GM12864 (cell line): Measurements from ENCODE around the gene ABHD1.

Experiments used
- DNase-seq: peaks from one replicate; pipeline ENCODE4 v3.0.0-alpha.2; 2011; ENCODE audit warnings: low read depth
- H3K4me3 ChIP-seq: 2 replicates; pipeline ENCODE4 v1.5.1; 2011; ENCODE audit warnings: mild to moderate bottlenecking, low read depth, low read length, control low read depth
- CTCF ChIP-seq: IDR thresholded peaks from 2 replicates; pipeline ENCODE4 v1.5.1; 2011; ENCODE audit warnings: low read depth, mild to moderate bottlenecking, moderate library complexity, low read length, control low read depth, inconsistent platforms; ENCODE audit errors: missing control alignments

ABHD1 gene

GRCh38 chr2:27152796-27153464 lies 29.3 kb downstream of the ABHD1 start:
- no peak for TF ChIP-seq CTCF
- no peak overlapping the region for H3K4me3 ChIP-seq
- no peak for DNase-seq

GRCh38 chr2:27154488-27154887 lies 30.9 kb downstream of the ABHD1 start:
- DNase-seq, result no peak
- TF ChIP-seq CTCF, result no peak
- H3K4me3 ChIP-seq, result no peak overlapping the region

- no peak for DNase-seq
- no peak overlapping the region for H3K4me3 ChIP-seq
- no peak for TF ChIP-seq CTCF
These were observed 31.5 kb downstream of the ABHD1 start for GRCh38 chr2:27155069-27155520.

GRCh38 chr2:27158468-27158867 lies 34.9 kb downstream of the ABHD1 start:
- no peak for TF ChIP-seq CTCF
- no peak for DNase-seq
- H3K4me3 ChIP-seq, result no peak overlapping the region

GRCh38 chr2:27159271-27159670 lies 35.7 kb downstream of the ABHD1 start:
- no peak for DNase-seq
- no peak for TF ChIP-seq CTCF
- H3K4me3 ChIP-seq, result no peak overlapping the region

- no peak overlapping the region for H3K4me3 ChIP-seq
- no peak for DNase-seq
- TF ChIP-seq CTCF, result no peak
These were observed 36.6 kb downstream of the ABHD1 start for GRCh38 chr2:27160191-27160590.
